ENCODE results near the gene SLC39A13.

DNA sequence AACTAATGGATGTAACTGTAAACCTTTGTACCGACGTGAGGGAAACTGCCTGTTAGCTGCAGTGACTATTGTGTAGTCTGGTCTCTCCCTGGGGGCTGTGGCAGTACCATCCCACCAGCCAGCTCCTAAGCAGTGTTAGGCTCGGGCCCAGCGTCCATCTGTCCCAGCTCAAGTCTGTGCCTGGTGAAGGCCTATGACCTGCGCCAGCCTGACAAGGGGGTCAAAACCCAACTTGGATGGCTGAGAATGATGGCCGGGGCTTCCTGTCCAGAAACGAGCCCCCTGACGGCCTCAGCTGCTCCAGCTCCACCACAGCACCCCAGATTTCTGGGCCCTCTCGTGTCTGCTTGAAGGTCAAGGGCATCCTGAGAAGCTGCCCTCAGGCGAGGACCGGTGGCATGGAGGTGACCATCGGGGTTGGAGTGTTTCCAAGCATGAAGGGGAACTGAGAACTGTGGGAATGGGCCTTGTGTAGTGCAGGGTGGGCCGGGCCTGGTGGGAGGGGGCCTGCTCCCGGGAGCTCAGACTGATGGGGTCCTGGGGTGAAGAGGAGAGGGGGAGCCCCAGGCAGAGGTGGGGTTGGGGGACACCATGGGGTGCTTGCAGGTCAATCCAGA is 15.7 kb upstream of the SLC39A13 start:
- TF ChIP-seq, protein P1, sequence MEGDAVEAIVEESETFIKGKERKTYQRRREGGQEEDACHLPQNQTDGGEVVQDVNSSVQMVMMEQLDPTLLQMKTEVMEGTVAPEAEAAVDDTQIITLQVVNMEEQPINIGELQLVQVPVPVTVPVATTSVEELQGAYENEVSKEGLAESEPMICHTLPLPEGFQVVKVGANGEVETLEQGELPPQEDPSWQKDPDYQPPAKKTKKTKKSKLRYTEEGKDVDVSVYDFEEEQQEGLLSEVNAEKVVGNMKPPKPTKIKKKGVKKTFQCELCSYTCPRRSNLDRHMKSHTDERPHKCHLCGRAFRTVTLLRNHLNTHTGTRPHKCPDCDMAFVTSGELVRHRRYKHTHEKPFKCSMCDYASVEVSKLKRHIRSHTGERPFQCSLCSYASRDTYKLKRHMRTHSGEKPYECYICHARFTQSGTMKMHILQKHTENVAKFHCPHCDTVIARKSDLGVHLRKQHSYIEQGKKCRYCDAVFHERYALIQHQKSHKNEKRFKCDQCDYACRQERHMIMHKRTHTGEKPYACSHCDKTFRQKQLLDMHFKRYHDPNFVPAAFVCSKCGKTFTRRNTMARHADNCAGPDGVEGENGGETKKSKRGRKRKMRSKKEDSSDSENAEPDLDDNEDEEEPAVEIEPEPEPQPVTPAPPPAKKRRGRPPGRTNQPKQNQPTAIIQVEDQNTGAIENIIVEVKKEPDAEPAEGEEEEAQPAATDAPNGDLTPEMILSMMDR (IDR thresholded peaks at IDR 0.05): no peak
- no peak for TF ChIP-seq POLR2A (IDR thresholded peaks at IDR 0.05)
- no peak for TF ChIP-seq EP300 (IDR thresholded peaks at IDR 0.05; ENCODE audit: low read depth)
- no peak for TF ChIP-seq POLR2AphosphoS5 (IDR thresholded peaks at IDR 0.05)

Data from transverse colon (tissue), 4 donors.